Ammon's horn (tissue), 1 donor: ENCODE measurements around the gene BCAT1.
"Not testable (repeated sequence)": the region's sequence is repeated elsewhere in the genome, so short reads cannot be mapped to it uniquely, and the experiment has no call there.

Source experiments
- DNase-seq: peaks from one replicate; pipeline ENCODE4 v3.0.0-alpha.2; 2016; ENCODE audit warnings: low spot score

Gene BCAT1

DNA sequence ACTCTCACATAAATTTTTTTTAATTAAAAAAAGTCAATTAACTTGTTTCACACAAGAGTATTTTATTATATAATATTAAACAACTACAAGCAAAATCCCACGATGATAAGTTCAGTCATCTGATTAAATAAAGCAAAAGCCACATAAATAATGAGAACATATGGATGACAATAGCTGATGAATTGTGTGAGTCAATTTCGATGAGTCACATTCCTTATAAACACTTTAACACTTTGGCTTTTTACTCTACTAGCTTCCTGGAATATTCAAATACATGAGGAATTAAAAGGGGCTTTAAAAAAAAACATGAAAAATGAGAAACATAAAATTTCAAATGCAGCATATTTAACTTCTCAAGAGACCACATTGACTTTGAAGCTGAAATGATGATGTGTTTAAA, 95.3 kb downstream of the BCAT1 start:
- DNase-seq, result no peak

DNA sequence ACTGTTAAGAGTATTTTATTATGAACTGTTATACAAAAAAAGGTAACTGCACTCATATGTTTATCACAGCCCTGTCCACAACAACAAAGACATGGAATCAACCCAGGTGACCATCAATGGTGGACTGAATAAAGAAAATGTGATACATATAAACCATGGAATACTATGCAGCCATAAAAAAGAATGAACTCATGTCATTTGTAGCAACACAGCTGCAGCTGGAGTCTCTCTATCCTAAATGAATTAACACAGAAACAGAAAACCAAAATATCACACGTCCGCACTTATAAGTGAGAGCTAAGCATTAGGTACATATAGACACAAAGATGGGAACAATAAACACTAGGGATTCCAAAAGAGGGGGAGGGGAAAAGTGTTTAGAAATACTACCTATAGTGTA, 95.8 kb downstream of the BCAT1 start:
- DNase-seq, result no peak

GRCh38 chr12:24852420-24852819, 96.5 kb downstream of the BCAT1 start:
- no peak for DNase-seq

GRCh38 chr12:24851883-24852282, 97.0 kb downstream of the BCAT1 start:
- DNase-seq, result not testable (repeated sequence)

DNA sequence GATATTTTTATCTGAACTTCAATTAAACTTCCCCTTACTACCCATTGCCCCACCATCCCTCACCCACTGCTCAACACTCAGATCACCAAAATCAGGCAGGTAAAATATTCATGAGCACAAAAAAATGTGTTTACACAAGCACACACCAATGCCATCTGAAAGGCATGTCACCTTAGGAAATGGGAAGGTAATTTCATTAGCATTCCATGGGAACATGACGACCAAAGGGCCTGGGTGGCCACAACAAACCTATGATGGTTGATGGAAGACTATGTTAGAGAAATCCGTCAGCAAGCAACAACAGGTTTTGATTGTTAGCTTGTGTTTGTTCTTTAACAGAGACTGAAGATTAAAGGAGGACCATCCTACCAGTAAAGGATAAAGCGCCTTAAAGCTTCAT, 97.6 kb downstream of the BCAT1 start:
- DNase-seq, result no peak

GRCh38 chr12:24850496-24850895, 98.4 kb downstream of the BCAT1 start:
- no peak for DNase-seq

DNA sequence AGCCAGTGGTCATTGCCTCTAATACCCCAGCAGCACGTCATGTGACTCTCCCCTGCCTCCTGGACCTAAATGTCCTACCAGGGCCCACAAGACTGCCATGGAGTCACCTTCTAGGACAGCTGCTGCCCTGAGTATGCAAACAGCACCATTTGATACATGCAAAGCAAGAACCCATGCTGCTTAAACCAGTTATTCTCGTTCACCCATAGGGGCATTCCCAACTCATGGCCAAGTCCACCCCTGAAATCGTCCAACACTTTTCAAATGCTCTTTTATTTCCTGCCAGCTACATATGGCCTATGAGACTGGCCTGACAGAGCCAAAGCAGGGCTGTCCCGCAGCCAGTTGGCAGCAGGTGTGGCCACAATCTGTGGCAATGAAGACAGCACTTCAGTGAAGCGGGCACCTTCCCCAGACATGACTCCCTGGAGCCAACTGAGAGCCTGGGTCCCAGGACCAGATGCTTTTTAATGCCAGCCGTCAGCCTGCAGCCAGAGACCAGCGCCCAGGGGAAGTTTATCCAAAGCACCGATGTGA, 99.9 kb downstream of the BCAT1 start:
- DNase-seq, result no peak

DNA sequence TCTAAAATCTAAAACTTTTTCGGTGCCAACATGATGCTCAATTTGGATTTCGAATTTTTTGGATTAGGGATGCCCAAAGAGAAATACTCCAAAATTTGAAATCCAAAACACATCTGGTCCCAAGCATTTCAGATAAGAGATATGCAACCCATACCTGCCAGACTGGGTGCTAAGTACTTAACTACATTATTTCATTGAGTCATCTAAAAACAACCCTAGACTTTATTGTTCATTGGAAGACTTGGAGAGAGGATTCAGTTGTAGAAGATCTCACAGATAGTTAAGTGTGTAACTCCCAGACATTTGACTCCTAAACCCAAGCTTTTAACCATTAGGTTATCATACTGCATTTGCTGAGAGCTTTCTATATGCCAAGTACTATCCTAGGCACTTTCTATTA, 102.2 kb downstream of the BCAT1 start:
- DNase-seq, result no peak

GRCh38 chr12:24845615-24846014, 103.3 kb downstream of the BCAT1 start:
- no peak for DNase-seq

GRCh38 chr12:24840046-24840800, 108.7 kb downstream of the BCAT1 start:
- no peak for DNase-seq

- no peak for DNase-seq
Observed at GRCh38 chr12:24839268-24839791, 109.6 kb downstream of the BCAT1 start.

GRCh38 chr12:24838531-24838950, 110.4 kb downstream of the BCAT1 start:
- peak; percentile 24 for DNase-seq

DNA sequence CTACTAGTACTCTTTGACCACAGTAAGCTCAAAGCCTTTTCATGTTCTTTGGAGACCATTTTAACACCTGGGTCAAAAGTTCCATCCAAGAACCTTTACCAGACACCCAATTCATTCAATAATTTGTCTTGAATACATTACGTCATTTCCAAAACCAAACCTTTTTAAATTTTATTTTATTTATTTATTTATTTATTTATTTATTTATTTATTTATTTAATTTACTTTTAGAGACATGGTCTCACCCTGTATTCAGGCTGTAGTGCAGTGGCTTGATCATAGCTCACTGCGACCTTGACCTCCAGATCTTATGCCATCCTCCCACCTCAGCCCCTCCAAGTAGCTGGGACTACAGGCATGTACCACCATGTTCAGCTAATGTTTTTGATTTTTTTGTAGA, 113.5 kb downstream of the BCAT1 start:
- no peak for DNase-seq

DNA sequence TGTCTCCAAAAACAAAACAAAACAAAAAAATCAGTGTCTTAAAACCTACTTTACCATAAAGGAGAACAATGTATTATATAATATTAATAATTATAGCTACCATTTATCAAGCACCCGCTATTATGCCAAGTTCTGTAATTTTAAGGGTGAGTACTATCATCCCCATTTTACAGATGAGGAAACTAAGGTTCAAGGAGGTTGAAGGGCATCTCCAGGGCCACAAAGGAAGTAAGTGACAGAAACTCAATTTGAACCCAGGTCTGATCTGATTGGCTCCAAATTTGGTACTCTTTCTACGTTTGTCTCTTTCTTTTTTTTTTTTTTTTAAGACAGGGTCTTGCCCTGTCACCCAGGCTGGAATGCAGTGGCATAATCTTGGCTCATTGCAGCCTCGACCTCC, 115.4 kb downstream of the BCAT1 start:
- no peak for DNase-seq

DNA sequence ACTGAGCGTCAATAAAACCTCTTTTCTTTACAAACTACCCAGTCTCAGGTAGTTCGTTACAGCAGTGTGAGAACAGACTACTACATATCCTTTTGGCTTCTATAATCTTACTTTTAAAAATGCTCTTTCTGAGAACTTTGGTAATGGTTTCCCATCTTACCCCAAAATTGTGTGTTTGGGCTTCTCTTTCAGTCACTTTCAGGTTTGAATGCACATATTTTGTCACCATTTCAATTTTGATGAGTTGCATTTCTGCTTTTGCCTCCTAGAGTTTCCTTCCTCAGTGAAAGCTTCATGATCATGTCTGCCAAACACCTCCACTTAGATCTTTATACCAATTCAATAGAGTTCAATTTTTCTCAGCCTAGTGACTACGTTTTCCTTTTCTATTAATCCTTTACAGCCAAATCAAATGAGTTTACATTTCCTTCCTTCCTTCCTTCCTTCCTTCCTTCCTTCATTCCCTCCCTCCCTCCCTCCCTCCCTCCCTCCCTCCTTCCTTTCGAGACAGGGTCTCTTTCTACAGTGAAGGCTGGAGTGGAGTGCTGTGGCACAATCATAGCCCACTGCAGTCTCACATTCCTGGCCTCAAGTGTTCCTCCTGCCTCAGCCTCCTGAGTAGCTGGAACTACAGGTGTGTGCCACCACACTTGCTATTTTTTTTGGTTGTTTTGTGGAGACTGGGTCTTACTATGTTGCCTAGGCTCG, 124.9 kb downstream of the BCAT1 start:
- DNase-seq, result no peak

DNA sequence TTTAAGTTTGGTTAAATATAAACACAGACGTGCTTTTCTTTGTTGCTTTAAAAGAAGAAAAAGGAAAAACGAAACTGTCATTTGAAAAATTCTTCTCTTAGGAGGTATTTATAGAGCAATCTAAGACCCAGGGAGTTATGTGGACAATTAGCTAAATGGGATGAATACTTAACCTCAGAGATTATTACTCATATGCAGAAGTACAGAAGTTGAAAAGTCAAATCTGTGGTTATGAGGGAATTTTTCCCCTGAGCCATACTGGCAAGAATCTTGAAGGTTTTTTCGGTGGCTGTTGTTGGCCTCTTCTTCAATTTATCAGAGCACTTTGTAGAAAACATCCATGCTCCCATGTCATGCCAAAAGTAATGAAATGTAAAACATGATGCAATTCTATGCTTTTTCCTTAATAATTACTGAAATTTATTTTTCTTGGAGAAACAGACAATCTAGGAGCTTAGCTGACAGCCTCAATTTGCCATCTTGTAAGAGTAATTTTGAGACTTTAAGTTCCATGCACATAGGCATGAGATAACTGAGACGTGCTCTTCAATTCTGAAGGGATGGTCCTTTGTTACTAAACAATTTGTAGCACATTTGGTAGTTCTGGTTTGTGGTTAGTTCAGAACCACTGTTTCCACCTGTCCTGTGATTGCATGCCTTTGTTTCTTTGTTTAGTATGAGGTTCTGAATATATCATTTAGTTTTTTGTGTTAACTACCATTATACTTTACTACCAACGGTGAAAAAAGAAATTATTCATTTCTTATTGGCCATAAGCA, 126.6 kb downstream of the BCAT1 start:
- no peak for DNase-seq

GRCh38 chr12:24821691-24822090, 127.2 kb downstream of the BCAT1 start:
- no peak for DNase-seq

- DNase-seq, result no peak
Observed at GRCh38 chr12:24820872-24821271, 128.0 kb downstream of the BCAT1 start.

DNA sequence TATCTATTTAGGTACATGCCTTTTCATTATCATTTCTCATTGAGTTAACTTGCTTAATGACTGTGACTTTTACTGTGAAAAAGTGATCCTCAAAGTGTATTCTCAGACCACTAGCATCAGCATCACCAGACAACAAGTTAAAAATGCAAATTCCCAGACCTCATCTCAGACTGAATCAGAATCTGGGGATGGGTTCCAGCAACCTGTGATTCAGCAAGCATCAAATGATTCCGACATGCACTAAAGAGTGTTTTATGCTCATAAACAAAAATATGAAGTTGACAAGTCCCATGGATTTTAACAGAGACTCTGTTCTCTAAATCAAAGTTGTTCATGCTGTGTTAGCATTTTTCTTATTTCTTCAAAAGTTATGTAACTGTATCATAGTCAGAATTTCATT, 130.6 kb downstream of the BCAT1 start:
- no peak for DNase-seq

DNA sequence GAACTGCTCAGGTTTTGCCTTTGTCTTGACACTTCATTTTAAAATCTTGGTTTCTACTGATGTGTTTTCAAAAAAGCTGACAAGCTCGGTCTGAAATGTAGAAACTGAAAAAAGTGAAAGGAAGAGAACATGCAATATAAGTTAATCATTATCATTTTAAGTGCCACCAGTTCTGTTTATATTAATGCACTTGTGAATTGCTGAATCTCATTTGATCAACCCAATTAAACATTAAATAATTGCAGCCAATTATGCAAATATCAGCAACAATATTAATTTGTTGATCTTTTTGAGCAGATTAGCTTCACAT, 133.8 kb downstream of the BCAT1 start:
- DNase-seq, result no peak

- DNase-seq, result peak; percentile 12
Observed at GRCh38 chr12:24814379-24815113, 134.4 kb downstream of the BCAT1 start.

- no peak for DNase-seq
Observed at GRCh38 chr12:24810378-24810777, 138.5 kb downstream of the BCAT1 start.
